ENCODE data around the gene C19orf81.

The C19orf81 gene

GRCh38 chr19:50668879-50669278 lies 19.6 kb downstream of the C19orf81 start:
- H3K27ac ChIP-seq (ENCODE audit: low read depth, low read length, poor library complexity, severe bottlenecking) = no peak overlapping the region
- H3K79me2 ChIP-seq (ENCODE audit: insufficient read depth, low read length) = no peaks in the 10 kb centered on the region
- no peak for TF ChIP-seq CTCF (IDR thresholded peaks at IDR 0.05; ENCODE audit: low read length)
- no peak for TF ChIP-seq EZH2 (IDR thresholded peaks at IDR 0.05; ENCODE audit: borderline replicate concordance, low read length)
- no peak overlapping the region for H2AFZ ChIP-seq (ENCODE audit: low read length)
- H3F3A ChIP-seq (ENCODE audit: insufficient read depth, low read length) = no peaks in the 10 kb centered on the region
- H3K4me2 ChIP-seq (ENCODE audit: low read length) = no peak overlapping the region
- H3K4me3 ChIP-seq (ENCODE audit: low read depth, low read length, poor library complexity, severe bottlenecking) = no peak overlapping the region
- H3K9ac ChIP-seq (ENCODE audit: low read length) = no peak overlapping the region
- peaks cover 5% of the 10 kb centered on the region; the same call in 1 of the 2 replicates for H3K9me3 ChIP-seq (ENCODE audit: low read length)
- no peaks in the 10 kb centered on the region for H4K20me1 ChIP-seq (ENCODE audit: insufficient read depth, low read length)
- H3K36me3 ChIP-seq (ENCODE audit: insufficient read depth, low read length) = no peaks in the 10 kb centered on the region; the same call in 1 of the 2 replicates
- no peaks in the 10 kb centered on the region for H3K9me2 ChIP-seq (ENCODE audit: low read depth, low read length)
- H3K27me3 ChIP-seq (ENCODE audit: insufficient read depth, low read length) = no peaks in the 10 kb centered on the region
- H3K4me1 ChIP-seq (ENCODE audit: insufficient read depth, low read length, severe bottlenecking) = no peaks in the 10 kb centered on the region

DNA sequence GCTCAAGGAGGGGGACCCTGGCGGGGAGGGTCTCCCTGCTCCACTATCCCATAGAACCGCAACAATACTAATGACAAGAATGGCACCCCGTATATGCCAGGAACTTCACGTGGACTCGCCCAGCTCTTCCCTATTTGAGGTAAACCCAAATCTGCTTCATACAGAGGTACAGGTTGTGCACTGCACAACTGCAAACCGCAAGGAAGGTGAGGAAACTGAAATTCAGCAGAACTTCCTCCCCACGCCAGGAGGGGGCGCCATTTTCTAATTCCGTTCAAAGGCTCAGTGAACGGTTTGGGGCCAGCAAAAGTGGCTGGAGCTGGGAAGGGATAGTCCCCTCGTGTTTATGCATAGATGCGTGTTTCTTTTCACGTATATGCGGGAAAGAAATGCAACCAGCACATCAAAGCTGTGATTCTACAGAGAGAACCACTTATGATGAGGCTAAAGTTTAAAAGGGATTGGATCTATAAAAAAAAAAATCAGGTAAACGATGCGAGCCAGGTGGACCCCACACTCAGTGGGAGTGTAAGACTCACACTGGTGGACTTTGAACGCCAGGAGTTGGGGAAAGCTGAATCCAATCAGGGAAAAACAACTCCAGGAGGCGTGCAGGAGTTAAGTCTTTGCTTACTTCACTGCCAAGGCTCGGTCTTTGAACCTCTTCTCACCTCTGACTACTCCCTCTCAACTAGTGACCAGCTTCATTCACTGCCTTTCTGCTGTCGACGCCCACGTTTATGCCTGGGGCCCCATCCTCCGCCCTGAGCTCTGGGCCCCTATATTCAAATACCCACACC lies 20.3 kb downstream of the C19orf81 start:
- Histone ChIP-seq H3K9me3 (ENCODE audit: low read length) (peaks cover under 1% of the 10 kb centered on the region; the same call in 1 of the 2 replicates), H3K4me1 (ENCODE audit: insufficient read depth, low read length, severe bottlenecking) (no peaks in the 10 kb centered on the region), H3K9ac (ENCODE audit: low read length) (no peak overlapping the region), H3K4me2 (ENCODE audit: low read length) (no peak overlapping the region), H4K20me1 (ENCODE audit: insufficient read depth, low read length) (no peaks in the 10 kb centered on the region), H3K9me2 (ENCODE audit: low read depth, low read length) (no peaks in the 10 kb centered on the region), H3K79me2 (ENCODE audit: insufficient read depth, low read length) (no peaks in the 10 kb centered on the region), H3F3A (ENCODE audit: insufficient read depth, low read length) (no peaks in the 10 kb centered on the region), H3K4me3 (ENCODE audit: low read depth, low read length, poor library complexity, severe bottlenecking) (no peak overlapping the region), H2AFZ (ENCODE audit: low read length) (no peak overlapping the region), H3K27me3 (ENCODE audit: insufficient read depth, low read length) (no peaks in the 10 kb centered on the region), H3K36me3 (ENCODE audit: insufficient read depth, low read length) (no peaks in the 10 kb centered on the region), H3K27ac (ENCODE audit: low read depth, low read length, poor library complexity, severe bottlenecking) (no peak overlapping the region)
- TF ChIP-seq EZH2 (IDR thresholded peaks at IDR 0.05; ENCODE audit: borderline replicate concordance, low read length) = no peak
- peak; percentile 78 for TF ChIP-seq CTCF (IDR thresholded peaks at IDR 0.05; ENCODE audit: low read length)

GRCh38 chr19:50670102-50670380 lies 20.8 kb downstream of the C19orf81 start:
- Histone ChIP-seq H3K9me3 (ENCODE audit: low read length) (no peaks in the 10 kb centered on the region), H3K4me2 (ENCODE audit: low read length) (no peak overlapping the region), H3K9me2 (ENCODE audit: low read depth, low read length) (no peaks in the 10 kb centered on the region), H3K36me3 (ENCODE audit: insufficient read depth, low read length) (no peaks in the 10 kb centered on the region), H3K4me1 (ENCODE audit: insufficient read depth, low read length, severe bottlenecking) (no peaks in the 10 kb centered on the region), H3F3A (ENCODE audit: insufficient read depth, low read length) (no peaks in the 10 kb centered on the region), H2AFZ (ENCODE audit: low read length) (no peak overlapping the region), H3K27me3 (ENCODE audit: insufficient read depth, low read length) (no peaks in the 10 kb centered on the region), H3K4me3 (ENCODE audit: low read depth, low read length, poor library complexity, severe bottlenecking) (no peak overlapping the region), H4K20me1 (ENCODE audit: insufficient read depth, low read length) (no peaks in the 10 kb centered on the region), H3K9ac (ENCODE audit: low read length) (no peak overlapping the region), H3K27ac (ENCODE audit: low read depth, low read length, poor library complexity, severe bottlenecking) (no peak overlapping the region), H3K79me2 (ENCODE audit: insufficient read depth, low read length) (no peaks in the 10 kb centered on the region)
- TF ChIP-seq CTCF (IDR thresholded peaks at IDR 0.05; ENCODE audit: low read length) (no peak), EZH2 (IDR thresholded peaks at IDR 0.05; ENCODE audit: borderline replicate concordance, low read length) (no peak)
